Measurements from ENCODE around the gene MDGA2.

Gene MDGA2

DNA sequence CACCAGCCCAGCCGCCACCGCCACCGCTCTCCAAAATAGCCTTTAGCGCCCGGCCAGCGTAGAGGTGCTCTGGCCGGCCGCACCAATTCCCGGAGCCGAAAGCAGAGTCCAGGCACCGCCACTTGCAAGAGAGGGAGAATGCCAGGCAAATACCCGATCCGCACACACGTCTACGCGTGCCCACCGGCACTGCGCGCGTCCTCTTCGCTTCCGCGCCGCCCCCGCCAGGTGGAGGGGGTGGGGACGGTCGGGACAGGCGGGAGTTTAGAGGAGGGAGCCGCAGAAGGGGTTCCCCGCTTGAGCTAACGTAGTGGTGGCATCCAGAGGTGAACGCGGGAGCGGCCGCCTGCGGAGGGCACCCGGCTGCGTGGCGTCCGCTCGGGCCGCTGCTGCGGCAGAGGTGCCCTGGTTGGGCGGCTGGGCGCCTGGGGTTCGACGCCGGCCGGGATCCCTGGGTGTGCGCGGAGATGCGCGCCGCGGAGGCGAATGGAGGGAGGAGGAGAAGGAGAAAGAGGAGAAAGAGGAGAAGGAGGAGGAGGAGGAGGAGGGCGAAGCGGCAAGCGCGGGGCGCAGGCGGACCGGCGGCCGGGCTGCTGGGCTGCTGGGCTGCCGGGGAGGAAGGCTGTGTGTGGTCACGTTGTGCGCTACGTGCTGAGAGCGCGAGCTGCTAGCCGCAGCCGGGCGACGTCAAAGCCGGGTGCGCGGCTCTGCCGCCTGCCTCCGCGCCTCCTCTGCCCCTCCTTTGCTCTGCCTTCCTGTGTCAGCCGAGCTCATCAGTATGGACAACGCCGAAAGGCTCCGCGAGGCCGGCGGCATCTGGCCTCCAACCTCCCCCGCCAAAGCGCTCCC lies at the start of gene MDGA2:
TSS of gene MDGA2 (minus strand) at position 140 of the 849 bp plus-strand sequence.
- in situ Hi-C loops (cut with MboI; ENCODE audit: low pct_unique_long_range_greater_than_20kb, low sequenced_read_pairs, unreplicated experiment) = no loop called here
- TF ChIP-seq, protein P1, sequence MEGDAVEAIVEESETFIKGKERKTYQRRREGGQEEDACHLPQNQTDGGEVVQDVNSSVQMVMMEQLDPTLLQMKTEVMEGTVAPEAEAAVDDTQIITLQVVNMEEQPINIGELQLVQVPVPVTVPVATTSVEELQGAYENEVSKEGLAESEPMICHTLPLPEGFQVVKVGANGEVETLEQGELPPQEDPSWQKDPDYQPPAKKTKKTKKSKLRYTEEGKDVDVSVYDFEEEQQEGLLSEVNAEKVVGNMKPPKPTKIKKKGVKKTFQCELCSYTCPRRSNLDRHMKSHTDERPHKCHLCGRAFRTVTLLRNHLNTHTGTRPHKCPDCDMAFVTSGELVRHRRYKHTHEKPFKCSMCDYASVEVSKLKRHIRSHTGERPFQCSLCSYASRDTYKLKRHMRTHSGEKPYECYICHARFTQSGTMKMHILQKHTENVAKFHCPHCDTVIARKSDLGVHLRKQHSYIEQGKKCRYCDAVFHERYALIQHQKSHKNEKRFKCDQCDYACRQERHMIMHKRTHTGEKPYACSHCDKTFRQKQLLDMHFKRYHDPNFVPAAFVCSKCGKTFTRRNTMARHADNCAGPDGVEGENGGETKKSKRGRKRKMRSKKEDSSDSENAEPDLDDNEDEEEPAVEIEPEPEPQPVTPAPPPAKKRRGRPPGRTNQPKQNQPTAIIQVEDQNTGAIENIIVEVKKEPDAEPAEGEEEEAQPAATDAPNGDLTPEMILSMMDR (IDR thresholded peaks at IDR 0.05; ENCODE audit: extremely low read depth, insufficient read depth, missing control alignments) = no peak
- peak; percentile 54 for DNase-seq (ENCODE audit: low spot score)

DNA sequence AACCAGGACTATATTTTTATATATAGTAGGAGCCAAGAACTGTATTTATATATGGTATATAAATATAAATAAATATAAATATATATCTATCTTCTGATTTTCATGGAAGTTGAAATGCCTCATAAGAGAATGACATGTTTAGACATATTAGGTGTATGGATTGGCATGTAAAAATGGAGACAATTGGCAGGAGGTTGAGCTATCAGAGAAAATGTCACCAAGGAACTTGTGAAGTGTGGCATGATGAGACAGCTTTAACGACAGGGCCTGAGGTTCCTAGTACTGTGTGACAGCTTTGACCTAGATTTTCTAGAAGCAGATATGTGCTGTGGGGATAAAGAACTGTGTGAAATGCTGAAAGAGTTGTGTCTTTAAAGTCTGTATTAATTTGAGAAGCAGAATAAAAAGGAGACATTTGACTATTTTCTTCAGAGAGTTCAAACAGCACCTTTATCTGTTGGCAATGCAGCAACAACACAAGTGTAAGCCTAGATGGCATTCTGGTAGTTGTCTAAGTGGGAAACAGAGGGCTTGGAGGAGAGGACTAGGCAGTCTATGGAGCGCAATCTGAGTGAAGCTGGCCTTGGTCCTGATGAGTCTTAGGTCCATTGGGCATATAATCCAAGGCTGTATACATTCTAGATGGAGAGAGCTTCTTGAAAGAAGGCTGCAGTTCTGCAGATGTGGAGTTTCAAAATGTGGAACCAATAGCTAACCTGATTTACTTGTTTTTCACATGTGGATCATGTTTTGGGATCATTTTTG lies 47.7 kb upstream of the MDGA2 start:
- TF ChIP-seq, protein P1 (IDR thresholded peaks at IDR 0.05; ENCODE audit: extremely low read depth, insufficient read depth, missing control alignments) = no peak
- no peak for DNase-seq (ENCODE audit: low spot score)
- in situ Hi-C loops (cut with MboI; ENCODE audit: low pct_unique_long_range_greater_than_20kb, low sequenced_read_pairs, unreplicated experiment) = no loop called here

DNA sequence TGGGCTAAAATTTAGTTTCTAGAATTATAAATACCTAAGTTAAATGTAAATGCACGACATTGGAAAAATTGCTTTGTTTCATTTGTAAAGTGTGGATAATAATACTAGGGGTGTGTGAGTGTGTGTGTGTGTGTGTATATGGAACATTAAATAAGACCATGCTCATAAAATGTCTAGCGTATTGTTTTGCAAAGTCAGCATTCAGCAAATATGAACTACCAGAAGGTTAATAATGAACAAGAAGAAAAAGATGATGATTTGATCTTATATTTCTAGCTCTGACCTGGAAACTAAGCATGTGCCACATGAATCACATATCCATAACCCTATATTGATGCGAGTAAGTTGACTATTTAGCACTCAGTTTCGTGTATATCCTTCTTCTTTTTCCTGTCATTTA lies 44.9 kb upstream of the MDGA2 start:
- TF ChIP-seq, protein P1 (IDR thresholded peaks at IDR 0.05; ENCODE audit: extremely low read depth, insufficient read depth, missing control alignments) = no peak
- no peak for DNase-seq (ENCODE audit: low spot score)
- in situ Hi-C loops (cut with MboI; ENCODE audit: low pct_unique_long_range_greater_than_20kb, low sequenced_read_pairs, unreplicated experiment) = no loop called here

DNA sequence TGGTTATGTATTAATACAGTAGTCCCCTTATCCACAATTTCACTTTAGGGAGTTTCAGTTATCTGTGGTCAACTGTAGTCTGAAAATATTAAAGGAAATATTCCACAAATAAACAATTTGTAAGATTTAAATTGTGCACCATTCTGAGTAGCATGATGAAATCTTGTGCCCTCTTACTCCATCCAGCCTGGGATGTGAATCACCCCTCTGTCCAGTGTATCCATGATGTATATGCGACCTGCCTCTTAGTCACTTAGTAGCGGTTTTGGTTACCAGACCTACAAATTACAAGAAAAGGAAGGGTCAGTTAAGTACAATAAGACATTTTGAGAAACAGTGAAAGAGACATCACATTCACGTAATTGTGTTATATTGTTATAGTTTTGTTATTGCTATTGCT lies 39.9 kb upstream of the MDGA2 start:
- in situ Hi-C loops (cut with MboI; ENCODE audit: low pct_unique_long_range_greater_than_20kb, low sequenced_read_pairs, unreplicated experiment) = no loop called here
- DNase-seq (ENCODE audit: low spot score) = no peak
- TF ChIP-seq, protein P1 (IDR thresholded peaks at IDR 0.05; ENCODE audit: extremely low read depth, insufficient read depth, missing control alignments) = no peak

DNA sequence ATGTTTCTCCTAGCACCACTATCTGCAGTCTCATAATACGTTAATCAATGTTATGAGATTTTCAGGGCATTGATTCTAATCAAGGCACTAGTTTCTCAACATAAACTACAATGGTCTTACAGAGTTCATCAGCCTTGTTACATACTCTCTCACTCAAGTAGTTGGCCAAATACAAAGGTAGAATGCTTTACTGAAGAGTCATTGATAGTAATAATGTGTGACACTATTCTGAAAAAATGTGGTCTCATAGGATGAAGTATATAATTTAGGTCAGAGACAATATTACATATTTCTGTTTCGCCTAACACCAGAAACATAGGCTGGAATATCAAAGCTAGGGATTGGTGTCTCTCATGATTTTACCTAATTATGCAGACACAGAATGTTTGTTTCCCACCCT lies 35.2 kb upstream of the MDGA2 start:
- in situ Hi-C loops (cut with MboI; ENCODE audit: low pct_unique_long_range_greater_than_20kb, low sequenced_read_pairs, unreplicated experiment) = no loop called here
- no peak for DNase-seq (ENCODE audit: low spot score)
- TF ChIP-seq, protein P1 (IDR thresholded peaks at IDR 0.05; ENCODE audit: extremely low read depth, insufficient read depth, missing control alignments) = no peak

DNA sequence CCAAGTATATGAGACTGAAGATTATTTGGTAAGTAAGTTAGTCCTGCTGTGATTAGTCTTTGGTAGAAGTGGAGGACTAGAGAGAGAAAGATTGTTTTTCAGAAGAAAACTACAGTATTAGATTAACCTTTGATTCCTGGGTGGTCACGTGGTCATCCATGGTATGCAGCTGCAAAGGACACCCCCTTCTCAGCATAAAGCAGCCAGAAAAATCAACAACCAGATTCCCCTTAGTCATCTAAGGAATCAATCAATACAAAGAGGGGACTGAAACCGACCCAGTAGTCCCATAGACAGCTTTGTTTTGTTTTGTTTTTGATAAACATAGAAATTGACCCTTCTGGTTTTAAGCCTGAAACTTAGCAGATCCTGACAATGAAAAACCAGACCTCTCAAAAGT lies 30.3 kb upstream of the MDGA2 start:
- in situ Hi-C loops (cut with MboI; ENCODE audit: low pct_unique_long_range_greater_than_20kb, low sequenced_read_pairs, unreplicated experiment) = no loop called here
- DNase-seq (ENCODE audit: low spot score) = no peak
- TF ChIP-seq, protein P1 (IDR thresholded peaks at IDR 0.05; ENCODE audit: extremely low read depth, insufficient read depth, missing control alignments) = no peak
